Activated CD4-positive, alpha-beta T cell treated with anti-CD3 and anti-CD28 coated beads for 48 hours (primary cell): ENCODE results near the gene TNFRSF18.

Source experiments
- DNase-seq: peaks from one replicate; pipeline ENCODE4 v3.0.0-alpha.2; 2020

Gene TNFRSF18

DNA sequence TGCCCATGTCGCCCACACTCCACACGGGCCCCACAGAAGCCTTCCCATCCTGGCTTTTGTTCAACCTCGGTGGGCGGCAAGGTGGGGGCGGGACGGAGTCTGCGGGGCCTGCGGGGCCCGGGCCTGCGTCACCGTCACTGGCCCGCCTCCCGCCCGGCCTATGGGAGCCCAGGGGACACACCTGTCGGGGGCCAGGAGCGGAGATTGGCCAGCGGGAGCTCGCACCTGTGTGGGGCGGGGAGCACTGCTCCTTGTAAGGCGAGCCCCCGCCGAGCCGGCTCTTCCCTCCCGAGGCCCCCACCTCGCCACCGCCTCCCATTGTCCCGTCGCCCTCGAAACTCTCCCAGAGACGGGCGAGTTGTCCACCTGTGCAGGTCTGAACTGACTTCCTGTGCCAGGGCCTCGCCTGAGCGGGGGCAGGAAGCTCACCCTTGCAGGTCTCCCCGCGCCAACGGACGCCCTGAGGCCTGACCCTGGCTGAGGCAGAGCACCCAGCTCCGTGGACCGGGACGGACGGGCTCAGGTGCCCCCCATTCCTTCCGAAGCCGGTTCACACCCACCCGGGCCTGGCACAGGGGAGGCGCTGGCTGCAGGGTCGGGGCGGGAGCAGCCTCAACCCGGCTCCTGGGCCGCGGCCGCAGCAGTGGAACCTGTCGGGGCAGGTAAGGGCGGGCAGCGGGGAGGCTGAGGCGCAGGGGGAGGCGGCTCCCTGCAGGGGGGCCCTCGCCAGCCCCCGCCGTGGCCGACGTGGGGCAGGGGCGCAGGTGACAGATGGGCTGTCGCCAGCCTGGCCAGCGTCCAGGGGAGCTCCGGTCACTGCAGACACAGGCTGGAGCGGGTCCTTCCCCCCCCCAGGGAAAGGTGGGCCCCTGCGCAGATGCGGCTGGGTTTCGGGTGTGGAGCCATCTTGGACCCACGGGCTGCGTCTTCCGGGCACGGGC, 43.5 kb downstream of the TNFRSF18 start:
- no peak for DNase-seq

DNA sequence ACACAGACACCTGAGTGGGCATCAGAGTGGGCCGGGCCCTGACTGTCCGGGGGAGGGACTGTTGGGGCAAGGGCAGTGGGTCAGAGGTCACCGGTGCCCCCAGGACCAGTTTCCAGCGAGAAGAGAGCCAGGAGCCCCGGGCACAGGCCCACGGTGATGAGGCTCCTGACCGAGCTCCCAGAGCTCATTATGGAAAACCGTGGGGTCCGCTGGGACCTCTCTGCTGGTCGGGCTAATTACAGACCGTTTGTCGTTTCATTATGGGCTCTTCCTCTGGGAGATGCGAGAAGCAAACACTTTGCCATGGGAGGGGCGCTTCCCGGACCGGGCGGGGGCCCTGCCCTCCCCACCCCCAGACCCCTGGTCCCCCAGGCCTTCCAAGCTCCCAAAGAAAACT, 44.7 kb downstream of the TNFRSF18 start:
- no peak for DNase-seq

DNA sequence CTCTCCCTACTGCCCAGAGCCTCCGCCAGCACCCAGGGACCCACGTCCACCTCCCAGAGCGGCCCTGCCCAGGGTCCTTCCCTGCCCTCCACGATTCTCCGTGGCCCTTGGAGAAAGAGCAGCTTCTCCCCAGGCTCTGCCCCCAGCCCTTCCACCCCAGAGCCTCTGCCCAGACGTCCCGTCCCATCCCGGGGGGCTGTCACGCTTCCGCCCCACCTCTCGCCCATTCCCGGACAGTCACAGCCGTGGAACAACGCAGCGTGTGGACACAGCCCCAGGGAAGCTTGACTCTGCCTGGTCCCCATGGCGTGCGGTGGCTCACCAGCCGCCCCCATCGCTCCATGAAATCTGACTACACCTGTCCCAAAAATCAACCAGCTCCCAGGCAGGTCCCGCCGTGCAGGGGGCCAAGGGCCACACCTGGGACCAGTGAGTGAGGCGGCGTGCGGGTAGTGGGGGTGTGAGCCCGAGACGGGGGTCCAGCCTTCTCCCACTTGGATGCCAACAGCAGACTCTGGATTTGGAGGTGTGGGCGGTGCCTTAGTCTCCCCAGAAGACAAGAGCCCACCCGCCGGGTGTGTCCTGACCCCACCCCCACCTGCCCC, 45.2 kb downstream of the TNFRSF18 start:
- no peak for DNase-seq

DNA sequence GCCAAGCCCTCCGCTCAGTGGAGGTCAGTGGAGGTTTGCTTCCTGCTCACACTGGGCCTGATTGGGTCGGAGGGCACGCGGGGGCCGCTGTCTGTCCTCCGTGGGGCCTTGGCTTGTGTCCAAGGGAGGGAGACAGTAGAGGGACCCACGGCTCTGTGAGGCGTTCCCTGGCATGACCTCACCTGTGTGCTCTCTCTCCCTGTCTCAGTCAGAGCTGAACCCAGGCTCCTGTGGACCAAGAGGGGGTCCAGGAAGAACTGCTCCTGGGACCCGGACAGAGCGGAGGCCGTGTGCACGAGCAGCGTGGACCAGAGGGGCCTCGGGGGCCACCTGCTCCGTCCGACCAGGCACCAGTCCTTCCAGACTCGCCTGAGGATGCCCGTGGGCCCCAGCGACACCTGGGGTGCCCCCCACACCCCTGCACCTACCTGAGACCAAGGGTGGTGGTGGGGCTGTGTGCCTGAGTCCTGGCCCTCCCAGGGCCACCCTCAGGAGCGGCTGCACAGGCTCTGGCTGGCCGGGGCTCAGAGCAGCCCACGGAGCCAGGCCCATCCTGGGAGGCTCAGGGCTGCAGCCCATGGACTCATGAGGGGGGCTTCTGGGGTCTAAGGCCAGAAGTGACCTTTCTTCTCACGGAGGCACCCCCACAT, 46.0 kb downstream of the TNFRSF18 start:
- DNase-seq, result no peak

DNA sequence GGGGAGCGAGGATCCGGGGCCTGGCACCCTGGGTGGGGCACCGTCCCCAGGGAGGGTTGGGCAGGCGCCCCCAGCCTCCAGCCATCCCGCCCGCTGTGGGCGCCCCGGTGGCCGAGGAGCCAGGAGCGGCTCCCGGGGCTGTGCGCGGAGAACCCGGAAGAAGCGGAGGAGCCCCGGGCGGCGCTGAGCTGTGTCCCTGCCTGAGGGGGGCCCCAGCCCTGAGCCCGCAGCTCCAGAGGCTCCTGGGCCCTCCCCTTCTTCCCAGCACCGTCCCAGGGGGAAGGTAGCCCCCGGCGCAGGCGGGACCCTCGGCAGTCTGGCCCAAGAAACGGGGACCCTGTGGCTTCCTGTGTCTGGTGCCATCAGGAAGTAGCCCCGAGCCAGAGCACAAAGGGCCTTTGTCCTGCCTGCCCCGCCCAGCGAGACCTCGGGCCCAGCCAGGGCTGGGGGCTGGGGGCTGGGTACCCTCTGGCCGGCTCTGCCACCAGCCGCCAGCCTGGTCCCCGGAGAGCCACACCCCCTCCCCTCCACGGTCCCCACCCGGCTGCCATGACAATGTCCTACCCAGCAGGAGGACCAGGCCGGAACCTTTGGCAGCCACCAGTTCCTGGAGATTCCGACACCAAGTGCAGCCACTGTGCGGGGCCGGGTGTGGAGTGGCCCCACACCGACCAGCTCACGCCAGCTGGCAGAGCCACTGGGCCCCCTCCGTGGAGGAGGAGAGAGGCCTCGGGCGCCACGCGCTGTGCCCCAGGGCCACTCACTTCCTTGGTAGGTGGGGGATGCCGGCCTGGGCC, 48.3 kb downstream of the TNFRSF18 start:
- DNase-seq, result peak; percentile 31

DNA sequence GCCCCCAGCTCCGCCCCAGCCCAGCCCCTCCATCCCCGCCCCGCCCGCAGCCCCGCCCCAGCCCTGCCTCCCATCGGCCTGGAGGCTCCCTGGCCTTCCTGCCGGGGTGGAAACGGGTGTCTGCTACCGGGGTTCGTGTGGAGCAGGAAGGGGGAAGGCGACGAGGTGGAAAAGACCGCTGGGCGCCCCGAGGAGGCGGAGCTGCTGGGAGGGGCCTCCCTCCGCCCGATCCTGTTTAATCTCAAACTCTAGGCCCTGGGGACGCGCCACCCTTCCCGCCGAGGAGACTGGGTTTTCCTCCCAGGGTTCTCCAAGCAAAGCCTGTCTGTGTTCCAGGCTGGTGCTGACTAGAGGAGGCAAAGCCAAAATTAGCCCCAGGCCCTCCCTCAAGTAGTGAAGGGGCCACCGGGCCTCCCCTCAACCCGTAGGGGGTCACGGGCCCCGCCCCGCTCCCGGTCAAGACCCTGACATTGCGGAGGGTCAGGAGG, 48.9 kb downstream of the TNFRSF18 start:
- peak; percentile 76 for DNase-seq

DNA sequence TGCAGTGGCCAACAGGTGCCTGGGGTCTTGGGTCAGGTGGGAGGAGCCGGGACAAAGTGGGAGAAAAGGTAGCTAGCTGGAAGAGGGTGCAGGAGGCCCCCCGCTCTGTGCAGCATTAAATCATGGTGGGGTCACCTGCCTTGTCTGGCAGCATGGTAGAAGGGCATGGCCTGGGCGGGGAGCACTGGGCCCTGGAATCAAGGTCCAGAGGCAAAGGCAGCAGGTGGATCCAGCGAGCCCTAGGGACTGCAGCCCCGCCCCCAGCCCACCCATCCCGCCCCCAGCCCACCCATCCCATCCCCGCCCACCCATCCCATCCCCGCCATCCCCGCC, 49.4 kb downstream of the TNFRSF18 start:
- no peak for DNase-seq

DNA sequence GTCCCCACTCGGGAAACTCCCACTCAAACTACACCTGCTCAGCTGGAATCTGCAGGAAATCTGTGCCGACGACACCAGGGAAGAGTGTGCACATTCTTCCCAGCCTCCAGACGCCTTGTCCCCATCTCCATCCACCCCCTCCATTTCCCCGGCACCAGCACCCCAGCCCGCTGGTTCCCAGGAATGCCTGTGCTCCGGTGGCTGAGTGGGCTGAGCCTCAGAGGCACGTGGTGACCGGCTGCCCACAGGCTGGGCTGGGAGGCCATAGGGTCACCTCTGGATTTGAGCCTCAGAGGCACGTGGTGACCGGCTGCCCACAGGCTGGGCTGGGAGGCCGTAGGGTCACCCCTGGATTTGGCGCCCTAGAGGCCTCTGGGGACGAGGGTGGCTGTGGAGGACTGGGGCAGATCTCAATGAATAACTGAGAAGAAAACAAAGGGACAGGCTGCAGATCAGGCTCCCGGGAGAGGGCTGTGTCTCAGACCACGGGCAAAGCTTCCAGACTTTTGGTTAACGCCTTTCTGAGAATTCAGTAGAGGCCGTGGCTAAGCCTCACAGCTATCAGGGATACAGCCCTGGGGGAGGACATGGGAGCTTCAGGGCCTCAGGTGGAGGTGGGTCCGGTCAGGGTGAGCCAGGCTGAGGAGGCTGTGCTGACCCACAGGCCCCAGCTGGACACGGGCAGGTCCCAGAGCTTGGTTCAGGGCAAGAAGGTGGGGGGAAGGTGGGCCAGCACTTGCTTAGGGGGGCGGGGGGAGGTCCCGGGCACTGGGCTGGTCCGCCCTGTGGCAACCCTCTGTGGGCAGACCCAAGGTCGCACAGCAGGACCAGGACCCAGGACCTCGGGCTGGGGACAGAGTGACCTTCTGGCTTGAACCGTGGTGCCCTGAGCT, 50.0 kb downstream of the TNFRSF18 start:
- no peak for DNase-seq

DNA sequence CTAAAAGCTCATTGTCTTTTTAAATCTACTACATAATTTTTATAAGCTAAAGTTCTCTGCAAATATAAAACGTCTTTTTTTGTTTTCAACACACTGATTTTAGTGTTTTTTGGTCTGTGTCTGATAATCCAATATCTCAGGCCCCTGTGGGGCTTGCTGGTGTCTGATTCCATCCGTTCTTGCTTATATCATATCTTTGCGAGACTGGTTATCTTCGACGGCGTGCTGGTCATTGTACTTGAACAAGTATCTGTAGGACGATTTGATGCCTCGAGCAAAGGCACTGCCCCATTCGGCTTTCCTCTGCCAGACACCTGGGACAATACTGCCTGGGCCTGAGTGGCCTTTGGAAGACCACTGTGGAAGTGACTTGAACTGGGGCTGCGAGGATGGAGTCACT, 51.1 kb downstream of the TNFRSF18 start:
- DNase-seq, result no peak

DNA sequence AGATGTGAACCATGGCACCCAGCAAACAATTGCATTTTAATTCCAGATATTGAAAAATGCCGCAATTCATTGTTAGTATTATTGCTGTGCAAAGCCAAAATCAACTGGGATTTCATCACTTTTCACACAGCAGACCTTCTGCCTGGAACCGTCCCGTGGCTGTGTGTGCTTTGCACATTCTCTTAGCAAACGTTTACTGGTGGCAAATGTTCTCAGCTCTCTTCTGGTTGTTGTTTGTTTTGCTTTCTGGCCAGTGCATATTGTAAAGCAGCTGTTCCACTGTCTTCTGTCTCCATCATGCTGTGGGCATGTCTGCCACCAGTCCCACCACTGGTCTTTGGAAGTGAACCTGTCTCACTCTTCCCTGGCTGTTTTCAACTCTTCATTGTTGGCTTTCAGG, 52.5 kb downstream of the TNFRSF18 start:
- no peak for DNase-seq
